H9 (cell line): Measurements from ENCODE around the gene EID2. TPM values are rescaled to one million over a fixed set of nuclear protein-coding genes. Genes with fewer than 3 reads are reported as not detected.
A peak's percentile ranks its signal among the peaks of the same experiment; 100 is the strongest.

Experiments used
- DNase-seq: peaks from one replicate; pipeline ENCODE4 v3.0.0-alpha.2; 2017
- H2AFZ ChIP-seq: one replicate; pipeline ENCODE4 v1.6.1; 2013; ENCODE audit warnings: mild to moderate bottlenecking, low read length, control low read depth, moderate library complexity
- H2AK5ac ChIP-seq: 2 replicates; pipeline ENCODE4 v1.6.1; 2013; ENCODE audit warnings: low read length, control low read depth, mixed read lengths; ENCODE audit not compliant: insufficient read length
- H2BK120ac ChIP-seq: one replicate; pipeline ENCODE4 v1.6.1; 2013; ENCODE audit warnings: low read depth, mild to moderate bottlenecking, low read length, control low read depth, inconsistent platforms; ENCODE audit not compliant: poor library complexity, severe bottlenecking
- H2BK12ac ChIP-seq: 2 replicates; pipeline ENCODE4 v1.6.1; 2013; ENCODE audit warnings: low read length, control low read depth, mixed read lengths, low read depth; ENCODE audit not compliant: insufficient read length
- H2BK15ac ChIP-seq: 2 replicates; pipeline ENCODE4 v1.6.1; 2013; ENCODE audit warnings: low read depth, low read length, control low read depth
- H2BK20ac ChIP-seq: one replicate; pipeline ENCODE4 v1.6.1; 2013; ENCODE audit warnings: low read depth, mild to moderate bottlenecking, low read length, control low read depth, inconsistent platforms; ENCODE audit not compliant: poor library complexity, severe bottlenecking
- H2BK5ac ChIP-seq: 2 replicates; pipeline ENCODE4 v1.6.1; 2013; ENCODE audit warnings: low read length, control low read depth, mixed read lengths; ENCODE audit not compliant: insufficient read length
- H3K14ac ChIP-seq: 2 replicates; pipeline ENCODE4 v1.6.1; 2013; ENCODE audit warnings: low read length, control low read depth; ENCODE audit not compliant: insufficient read depth
- H3K18ac ChIP-seq: 2 replicates; pipeline ENCODE4 v1.6.1; 2013; ENCODE audit warnings: low read depth, mild to moderate bottlenecking, mixed read lengths, low read length, control low read depth; ENCODE audit not compliant: insufficient read length
- H3K23ac ChIP-seq: 2 replicates; pipeline ENCODE4 v1.6.1; 2013; ENCODE audit warnings: low read length, control low read depth, mixed read lengths, low read depth; ENCODE audit not compliant: insufficient read length
- H3K23me2 ChIP-seq: 2 replicates; pipeline ENCODE4 v1.6.1; 2013; ENCODE audit warnings: low read depth, mild to moderate bottlenecking, mixed read lengths, low read length, control low read depth; ENCODE audit not compliant: insufficient read length, poor library complexity, severe bottlenecking
- H3K27ac ChIP-seq: 2 replicates; pipeline ENCODE4 v1.5.1; 2013; ENCODE audit warnings: low read length, control low read depth, mixed read lengths, low read depth; ENCODE audit not compliant: insufficient read length
- H3K27me3 ChIP-seq: 2 replicates; pipeline ENCODE4 v1.6.1; 2013; ENCODE audit warnings: low read length, control low read depth, inconsistent platforms; ENCODE audit not compliant: insufficient read depth
- H3K4ac ChIP-seq: 2 replicates; pipeline ENCODE4 v1.6.1; 2013; ENCODE audit warnings: low read depth, mild to moderate bottlenecking, control low read depth, inconsistent platforms, low read length, moderate library complexity
- H3K4me1 ChIP-seq: 2 replicates; pipeline ENCODE4 v1.6.1; 2013; ENCODE audit warnings: low read length, control low read depth, inconsistent platforms; ENCODE audit not compliant: insufficient read depth
- H3K4me2 ChIP-seq: 2 replicates; pipeline ENCODE4 v1.6.1; 2013; ENCODE audit warnings: low read length, control low read depth, mixed read lengths; ENCODE audit not compliant: insufficient read length, insufficient read depth
- H3K56ac ChIP-seq: 2 replicates; pipeline ENCODE4 v1.6.1; 2013; ENCODE audit warnings: low read depth, mild to moderate bottlenecking, mixed read lengths, low read length, control low read depth; ENCODE audit not compliant: insufficient read length
- H3K79me1 ChIP-seq: 2 replicates; pipeline ENCODE4 v1.6.1; 2013; ENCODE audit warnings: low read depth, mild to moderate bottlenecking, moderate library complexity, low read length, control low read depth, inconsistent platforms; ENCODE audit not compliant: insufficient read depth, poor library complexity, severe bottlenecking
- H3K79me2 ChIP-seq: 2 replicates; pipeline ENCODE4 v1.6.1; 2013; ENCODE audit warnings: low read length, control low read depth, inconsistent platforms; ENCODE audit not compliant: insufficient read depth
- H3K9ac ChIP-seq: 2 replicates; pipeline ENCODE4 v1.6.1; 2013; ENCODE audit warnings: low read length, control low read depth, mixed read lengths; ENCODE audit not compliant: insufficient read length; ENCODE audit errors: extremely low read depth
- H3K9me3 ChIP-seq: one replicate; pipeline ENCODE4 v1.6.1; 2013; ENCODE audit warnings: low read depth, low read length, inconsistent platforms; ENCODE audit not compliant: control insufficient read depth
- H3T11ph ChIP-seq: one replicate; pipeline ENCODE4 v1.6.1; 2013; ENCODE audit warnings: mild to moderate bottlenecking, low read length, control low read depth, inconsistent platforms
- H4K20me1 ChIP-seq: one replicate; pipeline ENCODE4 v1.6.1; 2013; ENCODE audit not compliant: control insufficient read depth, insufficient read length, insufficient read depth
- H4K5ac ChIP-seq: 2 replicates; pipeline ENCODE4 v1.6.1; 2013; ENCODE audit warnings: low read depth, mild to moderate bottlenecking, mixed read lengths, low read length, control low read depth; ENCODE audit not compliant: insufficient read length
- H4K8ac ChIP-seq: replicated peaks from 2 replicates; pipeline ENCODE4 v1.6.1; 2013; ENCODE audit warnings: low read length, control low read depth, mixed read lengths, low read depth; ENCODE audit not compliant: insufficient read length
- H4K91ac ChIP-seq: 2 replicates; pipeline ENCODE4 v1.6.1; 2013; ENCODE audit warnings: low read depth, mild to moderate bottlenecking, moderate library complexity, mixed read lengths, low read length, control low read depth; ENCODE audit not compliant: insufficient read length
- H3K27ac Mint-ChIP-seq, 3 experiments: 2 replicates in 2 of 3; 3 replicates in 1 of 3; pipeline ENCODE4 v1.8.0; 2020 to 2021; ENCODE audit warnings: mixed read lengths in 3 of 3, mild to moderate bottlenecking in 1 of 3, moderate library complexity in 1 of 3
- H3K27me3 Mint-ChIP-seq: 2 replicates; pipeline ENCODE4 v1.8.0; 2021; ENCODE audit warnings: low read depth, mild to moderate bottlenecking, moderate library complexity, mixed read lengths
- H3K36me3 Mint-ChIP-seq, 3 experiments: 2 replicates in 2 of 3; 3 replicates in 1 of 3; pipeline ENCODE4 v1.8.0; 2020 to 2021; ENCODE audit warnings: low read depth in 3 of 3, mixed read lengths in 3 of 3; ENCODE audit not compliant: insufficient read depth in 1 of 3
- H3K4me1 Mint-ChIP-seq, 2 experiments: 2 replicates each; pipeline ENCODE4 v1.8.0; 2020; ENCODE audit warnings: mixed read lengths in 2 of 2
- H3K4me3 Mint-ChIP-seq, 2 experiments: 2 replicates in 1 of 2; 3 replicates in 1 of 2; pipeline ENCODE4 v1.8.0; 2020 to 2021; ENCODE audit warnings: mild to moderate bottlenecking in 2 of 2, mixed read lengths in 2 of 2, moderate library complexity in 1 of 2
- H3K9me3 Mint-ChIP-seq, 2 experiments: 2 replicates in 1 of 2; 3 replicates in 1 of 2; pipeline ENCODE4 v1.8.0; 2020; ENCODE audit warnings: mild to moderate bottlenecking in 2 of 2, mixed read lengths in 2 of 2, moderate library complexity in 1 of 2
- CTCF ChIP-seq: fragments of 200-600 bp; sonication (generic); conservative IDR thresholded peaks from 3 replicates; pipeline ENCODE4 v1.8.0; 2021; ENCODE audit warnings: antibody characterized with exemption, mild to moderate bottlenecking
- WGBS: extraction: QIAGEN DNeasy Blood & Tissue Kit; methylation state at CpG from one replicate; pipeline ENCODE4 v1.1.7; 2013; ENCODE audit warnings: missing lambda C conversion rate, low lambda C conversion rate, mixed read lengths; ENCODE audit not compliant: insufficient read length; ENCODE audit errors: extremely low coverage; 5-methylcytosine and 5-hydroxymethylcytosine counted together
- total RNA-seq: library from RNA; stranded (reverse); gene quantifications from 2 replicates; pipeline ENCODE4 v1.2.1, GENCODE V29; 2021

The EID2 gene
- total RNA-seq, 1 experiment from 2014 or later, result 18.8 TPM

DNA sequence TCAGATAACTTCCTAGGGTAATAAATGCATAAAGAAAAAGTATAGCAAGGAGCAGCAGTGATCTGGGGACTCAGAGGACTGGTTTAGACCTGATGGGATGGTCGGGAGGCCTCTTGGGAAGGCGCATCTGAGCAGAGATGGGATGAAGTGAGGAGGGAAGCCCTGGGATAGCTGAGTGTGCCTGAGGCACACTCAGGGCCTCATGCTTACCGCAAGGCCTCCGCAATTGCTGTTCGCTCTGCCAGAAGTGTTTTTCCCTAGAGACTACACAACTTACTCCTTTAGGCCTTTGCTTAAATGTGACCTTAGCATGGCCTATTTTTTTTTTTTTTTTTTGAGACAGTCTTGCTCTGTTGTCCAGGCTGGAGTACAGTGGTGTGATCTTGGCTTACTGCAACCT lies 45.3 kb downstream of the EID2 start:
- Mint-ChIP-seq H3K4me3 (no peak overlapping the region), H3K9me3 (peaks cover 0 to 2% of the 10 kb centered on the region in 2 experiments; a peak in 3 of 5 replicates), H3K27me3 (peaks cover 33% of the 10 kb centered on the region), H3K4me1 (peaks cover 12 to 21% of the 10 kb centered on the region in 2 experiments), H3K27ac (peak overlapping the region; percentile 1 to 49 (median 20); a peak in 2 of 7 replicates), H3K36me3 (peaks cover 9 to 20% (median 9%) of the 10 kb centered on the region in 3 experiments)
- no peak overlapping the region for H4K91ac ChIP-seq
- H3K14ac ChIP-seq, result no peak overlapping the region
- H3K4ac ChIP-seq, result no peak overlapping the region
- H2BK20ac ChIP-seq, result no peak overlapping the region
- H2AK5ac ChIP-seq, result no peak overlapping the region
- no peak overlapping the region for H3K18ac ChIP-seq
- H3K23me2 ChIP-seq, result peaks cover 10% of the 10 kb centered on the region
- no peaks in the 10 kb centered on the region for H3K9me3 ChIP-seq
- H3T11ph ChIP-seq, result no peak overlapping the region
- H2BK15ac ChIP-seq, result no peak overlapping the region
- no peak for TF ChIP-seq CTCF
- H3K9ac ChIP-seq, result no peak overlapping the region
- WGBS, result no CpG with 5 or more reads among the region's 5 CpGs
- H3K79me2 ChIP-seq, result no peaks in the 10 kb centered on the region
- no peak for DNase-seq
- no peak overlapping the region for H3K27ac ChIP-seq
- H4K5ac ChIP-seq, result no peak overlapping the region
- H3K27me3 ChIP-seq, result peaks cover 6% of the 10 kb centered on the region; the same call in 1 of the 2 replicates
- no peak overlapping the region for H2BK120ac ChIP-seq
- H3K23ac ChIP-seq, result no peak overlapping the region
- H4K20me1 ChIP-seq, result no peaks in the 10 kb centered on the region
- no peak overlapping the region for H2BK12ac ChIP-seq
- H3K4me2 ChIP-seq, result no peak overlapping the region
- H2AFZ ChIP-seq, result no peak overlapping the region
- no peaks in the 10 kb centered on the region for H3K4me1 ChIP-seq
- H3K79me1 ChIP-seq, result no peaks in the 10 kb centered on the region
- no peak overlapping the region for H2BK5ac ChIP-seq
- no peak overlapping the region for H3K56ac ChIP-seq
- H4K8ac ChIP-seq, result no peak overlapping the region
